ENCODE data around the gene EXOC2.

The EXOC2 gene

GRCh38 chr6:692858-693722, at the start of gene EXOC2:
Gene EXOC2 (minus strand): TSS chr6:693139. CDS start chr6:637818, 55,321 bp downstream.
- Histone ChIP-seq H3K4me3 (peak within 1 kb of the TSS; percentile 99), H3K27ac (peak within 1 kb of the TSS; percentile 76 to 91)
- peak; percentile 88 for DNase-seq (ENCODE audit: low spot score)
- no peak for TF ChIP-seq CTCF (IDR thresholded peaks at IDR 0.05)

GRCh38 chr6:741410-742339, 48.7 kb upstream of the EXOC2 start:
- TF ChIP-seq CTCF (IDR thresholded peaks at IDR 0.05) = no peak
- H3K27ac ChIP-seq = no peak overlapping the region
- no peak for DNase-seq (ENCODE audit: low spot score)
- H3K4me3 ChIP-seq = no peak overlapping the region

GRCh38 chr6:736657-737446, 43.9 kb upstream of the EXOC2 start:
- Histone ChIP-seq H3K27ac (no peak overlapping the region), H3K4me3 (no peak overlapping the region)
- no peak for DNase-seq (ENCODE audit: low spot score)
- TF ChIP-seq CTCF (IDR thresholded peaks at IDR 0.05) = no peak

- no peak for TF ChIP-seq CTCF (IDR thresholded peaks at IDR 0.05)
- H3K4me3 ChIP-seq = no peak overlapping the region
- DNase-seq (ENCODE audit: low spot score) = no peak
Measured at GRCh38 chr6:733431-734219, 40.7 kb upstream of the EXOC2 start.

GRCh38 chr6:731924-732323, 39.0 kb upstream of the EXOC2 start:
- H3K27ac ChIP-seq = no peak overlapping the region
- no peak overlapping the region for H3K4me3 ChIP-seq
- no peak for DNase-seq (ENCODE audit: low spot score)
- TF ChIP-seq CTCF (IDR thresholded peaks at IDR 0.05) = no peak

More at GRCh38 chr6:733431-734219, 40.7 kb upstream of the EXOC2 start:
- no peak overlapping the region for H3K27ac ChIP-seq
